Measurements from ENCODE around the gene MLX.
"Not testable (repeated sequence)": the region's sequence is repeated elsewhere in the genome, so short reads cannot be mapped to it uniquely, and the experiment has no call there.

The MLX gene

DNA sequence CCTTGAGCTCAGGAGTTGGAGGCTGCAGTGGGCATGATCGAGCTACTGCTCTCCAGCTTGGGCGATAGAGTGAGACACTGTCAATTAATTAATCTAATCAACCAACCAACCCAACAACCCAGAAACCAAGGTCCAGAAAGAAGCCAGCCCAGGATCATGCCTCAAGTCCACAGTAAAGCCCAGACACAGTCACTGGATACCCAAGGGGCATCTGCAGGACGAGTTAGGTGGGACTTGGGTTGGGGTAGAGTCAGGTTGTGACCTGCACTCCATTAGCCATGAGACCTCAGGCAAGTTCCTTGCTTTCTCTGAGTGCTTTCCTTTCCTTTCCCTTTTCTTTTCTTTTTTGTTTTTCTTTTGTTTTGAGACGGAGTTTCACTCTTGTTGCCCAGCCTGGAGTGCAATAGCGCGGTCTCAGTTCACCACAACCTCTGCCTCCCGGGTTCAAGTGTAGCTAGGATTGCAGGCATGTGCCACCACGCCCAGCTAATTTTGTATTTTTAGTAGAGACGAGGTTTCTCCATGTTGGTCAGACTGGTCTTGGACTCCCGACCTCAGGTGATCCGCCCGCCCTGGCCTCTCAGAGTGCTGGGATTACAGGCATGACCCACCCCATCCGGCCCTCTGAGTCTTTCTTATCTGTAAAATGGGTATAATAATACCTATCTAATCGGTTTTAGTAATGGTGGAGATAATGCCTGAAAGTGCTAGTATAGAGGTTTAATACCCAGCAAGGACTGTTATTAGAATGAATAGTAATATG, 17.7 kb upstream of the MLX start:
- Histone ChIP-seq H3K36me3 (ENCODE audit: insufficient read depth, low read depth, low read length) (no peaks in the 10 kb centered on the region), H3K9me3 (ENCODE audit: insufficient read depth, low read depth, low read length) (no peaks in the 10 kb centered on the region), H3K27ac (ENCODE audit: low read length) (no peak overlapping the region), H3K4me1 (ENCODE audit: insufficient read depth, low read length) (no peaks in the 10 kb centered on the region), H3K9ac (ENCODE audit: low read depth, low read length) (peak overlapping the region; percentile 68; the same call in 1 of the 2 replicates), H3K27me3 (ENCODE audit: insufficient read depth, low read length) (peaks cover 6% of the 10 kb centered on the region; the same call in 1 of the 2 replicates), H3K4me3 (ENCODE audit: low read length) (peak overlapping the region; percentile 66)

DNA sequence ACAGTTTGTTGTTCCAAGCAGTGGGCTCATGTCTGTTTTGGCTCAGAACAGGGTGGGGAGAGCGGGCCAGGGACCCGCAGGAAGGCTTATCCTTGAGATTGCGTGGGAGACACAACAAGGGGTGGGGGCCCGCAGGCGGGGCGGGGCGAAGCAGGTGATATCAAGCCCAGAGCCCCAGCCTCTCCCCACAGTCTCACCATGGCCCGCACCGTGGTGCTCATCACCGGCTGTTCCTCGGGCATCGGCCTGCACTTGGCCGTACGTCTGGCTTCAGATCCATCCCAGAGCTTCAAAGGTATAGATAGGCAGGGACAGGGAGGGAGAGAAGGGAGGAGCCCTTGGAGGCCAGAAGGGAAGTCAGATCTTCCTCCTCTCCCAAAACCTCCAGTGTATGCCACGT, 14.2 kb upstream of the MLX start, which contains the start of gene HSD17B1:
Gene HSD17B1, plus strand, starts transcription at position 188 of the 400 bp plus-strand sequence. Its CDS starts 11 bp downstream, at position 199.
- not testable (repeated sequence) for H3K27me3 ChIP-seq (ENCODE audit: insufficient read depth, low read length); H3K9me3 ChIP-seq (ENCODE audit: insufficient read depth, low read depth, low read length); H3K9ac ChIP-seq (ENCODE audit: low read depth, low read length); H3K36me3 ChIP-seq (ENCODE audit: insufficient read depth, low read depth, low read length); H3K4me1 ChIP-seq (ENCODE audit: insufficient read depth, low read length); H3K27ac ChIP-seq (ENCODE audit: low read length)
- H3K4me3 ChIP-seq (ENCODE audit: low read length): peak within 1 kb of the TSS; percentile 92; the same call in 1 of the 2 replicates

DNA sequence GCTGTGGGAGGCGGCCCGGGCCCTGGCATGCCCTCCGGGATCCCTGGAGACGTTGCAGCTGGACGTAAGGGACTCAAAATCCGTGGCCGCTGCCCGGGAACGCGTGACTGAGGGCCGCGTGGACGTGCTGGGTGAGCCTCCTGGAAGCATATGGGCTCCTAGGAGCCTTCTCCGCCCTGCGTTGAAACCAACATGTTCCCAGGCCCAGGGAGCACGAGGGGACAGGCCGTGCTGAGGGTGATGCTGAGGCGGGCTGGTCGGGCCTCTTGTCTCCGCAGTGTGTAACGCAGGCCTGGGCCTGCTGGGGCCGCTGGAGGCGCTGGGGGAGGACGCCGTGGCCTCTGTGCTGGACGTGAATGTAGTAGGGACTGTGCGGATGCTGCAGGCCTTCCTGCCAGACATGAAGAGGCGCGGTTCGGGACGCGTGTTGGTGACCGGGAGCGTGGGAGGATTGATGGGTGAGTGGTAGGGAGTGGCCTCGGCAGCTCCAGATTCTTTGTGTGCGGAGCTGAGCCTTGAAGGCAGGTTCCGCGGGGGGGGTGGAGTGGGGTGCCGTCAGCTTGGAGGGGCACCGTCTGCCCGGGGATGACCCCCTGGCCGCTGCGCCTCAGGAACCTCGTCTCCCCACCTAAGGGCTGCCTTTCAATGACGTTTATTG, 13.6 kb upstream of the MLX start:
- Histone ChIP-seq H3K4me3 (ENCODE audit: low read length) (no peak overlapping the region; the same call in 1 of the 2 replicates), H3K9ac (ENCODE audit: low read depth, low read length) (no peak overlapping the region), H3K27ac (ENCODE audit: low read length) (no peak overlapping the region), H3K27me3 (ENCODE audit: insufficient read depth, low read length) (peaks cover 6% of the 10 kb centered on the region; the same call in 1 of the 2 replicates), H3K36me3 (ENCODE audit: insufficient read depth, low read depth, low read length) (no peaks in the 10 kb centered on the region), H3K4me1 (ENCODE audit: insufficient read depth, low read length) (no peaks in the 10 kb centered on the region), H3K9me3 (ENCODE audit: insufficient read depth, low read depth, low read length) (no peaks in the 10 kb centered on the region)

DNA sequence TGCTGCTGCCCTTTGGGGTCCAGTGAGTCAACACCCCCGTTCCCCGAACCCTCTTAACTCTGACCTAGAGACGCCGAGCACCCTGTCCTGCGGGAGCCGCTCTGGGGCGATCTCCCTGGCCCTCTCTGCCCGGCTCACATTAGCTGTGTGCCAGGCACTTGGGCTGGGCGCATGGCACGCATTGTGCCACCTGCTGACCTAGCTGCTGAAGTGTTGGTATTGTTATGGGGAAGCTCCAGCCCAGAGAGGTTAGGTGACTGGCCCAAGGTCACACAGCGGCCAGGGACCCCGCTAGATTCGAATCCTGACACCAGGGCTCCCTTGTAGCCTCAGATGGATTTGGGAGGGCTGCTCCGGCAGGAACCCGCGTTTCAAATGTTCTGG, 13.0 kb upstream of the MLX start:
- Histone ChIP-seq H3K4me3 (ENCODE audit: low read length) (peak overlapping the region; percentile 92; the same call in 1 of the 2 replicates), H3K9me3 (ENCODE audit: insufficient read depth, low read depth, low read length) (no peaks in the 10 kb centered on the region), H3K4me1 (ENCODE audit: insufficient read depth, low read length) (no peaks in the 10 kb centered on the region), H3K9ac (ENCODE audit: low read depth, low read length) (peak overlapping the region; percentile 92; the same call in 1 of the 2 replicates), H3K36me3 (ENCODE audit: insufficient read depth, low read depth, low read length) (no peaks in the 10 kb centered on the region), H3K27me3 (ENCODE audit: insufficient read depth, low read length) (peaks cover 4% of the 10 kb centered on the region; the same call in 1 of the 2 replicates), H3K27ac (ENCODE audit: low read length) (no peak overlapping the region)

DNA sequence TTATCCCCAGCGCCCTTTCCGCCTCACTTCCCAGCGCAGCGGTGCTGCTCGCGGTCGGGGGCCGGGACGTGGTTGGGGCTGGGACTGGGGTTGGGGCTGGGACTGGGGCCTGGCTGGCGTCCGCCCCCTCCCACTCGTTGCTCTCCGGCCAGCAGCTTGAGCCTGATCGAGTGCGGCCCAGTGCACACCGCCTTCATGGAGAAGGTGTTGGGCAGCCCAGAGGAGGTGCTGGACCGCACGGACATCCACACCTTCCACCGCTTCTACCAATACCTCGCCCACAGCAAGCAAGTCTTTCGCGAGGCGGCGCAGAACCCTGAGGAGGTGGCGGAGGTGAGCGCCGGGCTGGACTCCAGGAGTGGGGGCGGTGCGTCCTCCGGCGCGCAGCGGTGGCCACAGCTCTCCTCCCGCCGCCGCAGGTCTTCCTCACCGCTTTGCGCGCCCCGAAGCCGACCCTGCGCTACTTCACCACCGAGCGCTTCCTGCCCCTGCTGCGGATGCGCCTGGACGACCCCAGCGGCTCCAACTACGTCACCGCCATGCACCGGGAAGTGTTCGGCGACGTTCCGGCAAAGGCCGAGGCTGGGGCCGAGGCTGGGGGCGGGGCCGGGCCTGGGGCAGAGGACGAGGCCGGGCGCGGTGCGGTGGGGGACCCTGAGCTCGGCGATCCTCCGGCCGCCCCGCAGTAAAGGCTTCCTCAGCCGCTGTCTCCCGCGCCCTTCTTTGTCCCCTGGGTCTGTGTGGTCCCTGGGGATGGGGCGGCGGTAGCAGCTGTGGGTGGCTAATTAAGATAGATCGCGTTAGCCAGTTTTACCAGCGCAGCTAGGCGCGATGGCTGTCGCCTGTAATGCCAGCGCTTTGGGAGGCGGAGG, 12.4 kb upstream of the MLX start:
- H3K27ac ChIP-seq (ENCODE audit: low read length): peak overlapping the region; percentile 62

DNA sequence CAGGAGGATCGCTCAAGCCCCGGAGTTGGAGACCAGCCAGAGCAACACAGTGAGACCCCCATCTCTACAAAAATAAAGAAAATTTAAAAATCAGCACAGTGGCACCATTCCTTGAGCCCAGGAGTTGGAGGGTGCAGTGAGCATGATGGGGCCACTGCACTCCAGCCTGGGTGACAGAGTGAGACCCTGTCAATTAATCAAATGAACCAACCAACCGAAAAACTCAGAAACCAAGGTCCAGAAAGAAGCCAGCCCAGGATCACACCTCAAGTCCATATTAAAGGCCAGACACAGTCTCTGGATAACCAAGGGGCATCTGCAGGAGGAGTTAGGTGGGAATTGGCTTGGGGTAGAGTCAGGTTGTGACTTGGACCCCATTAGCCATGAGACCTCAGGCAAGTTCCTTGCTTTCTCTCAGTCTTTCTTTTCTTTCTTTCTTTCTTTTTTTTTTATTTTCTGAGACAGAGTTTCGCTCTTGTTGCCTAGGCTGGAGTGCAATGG, 11.7 kb upstream of the MLX start:
- Histone ChIP-seq H3K4me3 (ENCODE audit: low read length) (peak overlapping the region; percentile 92), H3K27ac (ENCODE audit: low read length) (no peak overlapping the region), H3K36me3 (ENCODE audit: insufficient read depth, low read depth, low read length) (no peaks in the 10 kb centered on the region), H3K9ac (ENCODE audit: low read depth, low read length) (peak overlapping the region; percentile 92; the same call in 1 of the 2 replicates), H3K27me3 (ENCODE audit: insufficient read depth, low read length) (no peaks in the 10 kb centered on the region), H3K4me1 (ENCODE audit: insufficient read depth, low read length) (no peaks in the 10 kb centered on the region), H3K9me3 (ENCODE audit: insufficient read depth, low read depth, low read length) (no peaks in the 10 kb centered on the region)

More for the DNA sequence above, 12.4 kb upstream of the MLX start:
- peak overlapping the region; percentile 92 for H3K9ac ChIP-seq (ENCODE audit: low read depth, low read length)
- no peaks in the 10 kb centered on the region for H3K27me3 ChIP-seq (ENCODE audit: insufficient read depth, low read length)
- H3K9me3 ChIP-seq (ENCODE audit: insufficient read depth, low read depth, low read length): no peaks in the 10 kb centered on the region
- H3K4me1 ChIP-seq (ENCODE audit: insufficient read depth, low read length): no peaks in the 10 kb centered on the region
- no peaks in the 10 kb centered on the region for H3K36me3 ChIP-seq (ENCODE audit: insufficient read depth, low read depth, low read length)
- H3K4me3 ChIP-seq (ENCODE audit: low read length): peak overlapping the region; percentile 92

DNA sequence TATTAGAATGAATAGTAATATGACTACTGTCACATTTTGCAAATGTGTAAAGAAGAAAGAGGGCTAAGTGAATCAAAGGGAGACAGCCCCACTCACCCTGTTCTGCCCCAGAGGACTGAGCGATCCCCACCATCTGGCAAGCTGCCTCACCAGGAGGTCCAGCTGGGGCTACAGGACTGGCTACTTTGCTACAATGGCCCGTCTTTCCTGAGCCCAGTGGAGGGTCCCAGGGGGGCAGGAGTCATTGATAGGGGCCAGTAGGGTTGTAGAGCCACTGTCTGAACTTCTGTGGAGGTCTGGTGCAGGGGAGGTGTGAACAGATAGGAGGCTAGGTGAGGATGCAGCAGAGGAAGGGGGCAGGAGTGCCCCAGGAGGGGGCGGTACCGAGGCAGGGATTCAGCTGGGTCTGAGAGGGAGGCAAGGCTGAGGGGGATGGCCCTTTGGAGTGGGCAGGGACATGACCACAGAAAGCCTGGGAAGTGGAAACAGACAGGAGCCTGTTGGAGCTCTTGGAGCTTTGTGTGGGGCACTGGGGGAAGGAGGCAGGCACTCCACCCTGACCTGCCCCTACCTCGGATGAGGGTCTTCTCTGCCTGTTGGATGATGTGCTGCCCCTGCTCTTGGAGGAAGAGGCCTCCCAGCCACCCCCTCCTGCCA, 10.8 kb upstream of the MLX start:
- H3K9me3 ChIP-seq (ENCODE audit: insufficient read depth, low read depth, low read length); H3K9ac ChIP-seq (ENCODE audit: low read depth, low read length); H3K4me1 ChIP-seq (ENCODE audit: insufficient read depth, low read length); H3K27ac ChIP-seq (ENCODE audit: low read length); H3K27me3 ChIP-seq (ENCODE audit: insufficient read depth, low read length); H3K36me3 ChIP-seq (ENCODE audit: insufficient read depth, low read depth, low read length); H3K4me3 ChIP-seq (ENCODE audit: low read length): not testable (repeated sequence)

DNA sequence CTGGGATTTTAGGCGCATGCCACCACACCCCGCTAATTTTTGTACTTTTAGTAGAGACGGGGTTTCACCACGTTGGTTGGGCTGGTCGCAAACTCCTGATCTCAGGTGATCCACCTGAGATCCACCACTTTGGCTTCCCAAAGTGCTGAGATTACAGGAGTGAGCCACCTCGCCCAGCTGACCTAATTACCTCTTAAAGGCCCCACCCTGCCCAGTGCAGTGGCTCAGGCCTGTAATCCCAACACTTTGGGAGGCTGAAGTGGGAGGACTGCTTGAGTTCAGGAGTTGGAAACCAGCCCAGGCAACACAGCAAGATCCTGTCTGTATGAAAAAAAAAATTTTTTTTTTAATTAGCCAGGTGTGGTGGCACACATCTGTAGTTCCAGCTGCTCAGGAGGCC, 7.8 kb upstream of the MLX start:
- no peak overlapping the region for H3K4me3 ChIP-seq (ENCODE audit: low read length)
- no peaks in the 10 kb centered on the region for H3K9me3 ChIP-seq (ENCODE audit: insufficient read depth, low read depth, low read length)
- peaks cover 7% of the 10 kb centered on the region; the same call in 1 of the 2 replicates for H3K4me1 ChIP-seq (ENCODE audit: insufficient read depth, low read length)
- no peak overlapping the region for H3K27ac ChIP-seq (ENCODE audit: low read length)
- H3K9ac ChIP-seq (ENCODE audit: low read depth, low read length): no peak overlapping the region
- H3K27me3 ChIP-seq (ENCODE audit: insufficient read depth, low read length): no peaks in the 10 kb centered on the region
- 0 out of 2 replicates have a peak, but pooled peaks cover 5% of the 10 kb centered on the region for H3K36me3 ChIP-seq (ENCODE audit: insufficient read depth, low read depth, low read length)

DNA sequence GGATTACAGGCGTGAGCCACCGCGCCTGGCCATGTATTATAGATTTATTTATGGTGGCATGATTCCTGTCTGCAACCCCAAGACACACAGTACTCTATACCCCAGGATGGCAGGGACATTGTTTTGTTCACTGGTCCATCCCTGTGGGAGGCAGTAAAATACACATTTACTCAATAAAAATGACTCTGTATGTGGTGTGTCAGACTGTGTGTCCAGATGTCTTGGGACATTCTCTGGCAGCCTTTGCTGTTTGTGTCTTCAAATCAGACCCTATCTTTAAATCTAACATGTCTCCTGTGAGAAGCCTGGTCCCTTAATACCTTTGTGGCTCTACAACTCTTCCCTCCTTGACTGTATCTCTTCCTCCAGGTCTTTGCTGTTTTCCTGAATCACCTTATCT, 6.7 kb upstream of the MLX start:
- Histone ChIP-seq H3K27ac (ENCODE audit: low read length) (no peak overlapping the region), H3K36me3 (ENCODE audit: insufficient read depth, low read depth, low read length) (peaks cover 16% of the 10 kb centered on the region), H3K4me1 (ENCODE audit: insufficient read depth, low read length) (peaks cover 7% of the 10 kb centered on the region; the same call in 1 of the 2 replicates), H3K27me3 (ENCODE audit: insufficient read depth, low read length) (no peaks in the 10 kb centered on the region), H3K9me3 (ENCODE audit: insufficient read depth, low read depth, low read length) (no peaks in the 10 kb centered on the region), H3K9ac (ENCODE audit: low read depth, low read length) (no peak overlapping the region), H3K4me3 (ENCODE audit: low read length) (no peak overlapping the region)

DNA sequence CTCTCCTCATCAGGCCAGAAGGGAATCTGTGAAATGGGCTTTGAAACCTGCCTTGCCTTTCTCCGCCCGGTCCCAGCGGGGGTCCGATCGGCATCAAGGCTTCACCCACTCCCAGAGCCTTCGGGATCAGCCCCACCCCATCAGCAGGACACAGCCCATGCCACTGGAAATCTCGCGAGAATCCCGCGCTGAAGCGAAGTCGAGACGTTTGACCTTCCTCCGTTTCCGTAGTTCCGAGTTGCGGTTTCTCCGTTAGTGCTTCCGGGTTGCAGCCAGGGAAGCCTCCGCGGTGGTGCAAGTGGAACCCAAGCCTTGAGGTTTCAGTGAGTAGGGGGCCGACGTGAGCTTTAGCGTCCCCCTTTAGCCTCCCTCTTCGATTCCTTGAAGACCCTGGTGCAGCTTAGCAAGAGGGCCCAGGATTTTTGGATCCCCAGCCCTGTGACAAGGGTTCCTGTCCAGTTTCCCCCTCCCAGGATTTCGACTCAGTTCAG, 5.0 kb upstream of the MLX start, which contains the start of gene COASY:
Gene COASY, plus strand, starts transcription at position 252 of the 491 bp plus-strand sequence. CDS start 475 bp downstream, outside the sequence.
- no peaks in the 10 kb centered on the region for H3K9me3 ChIP-seq (ENCODE audit: insufficient read depth, low read depth, low read length)
- no peaks in the 10 kb centered on the region for H3K27me3 ChIP-seq (ENCODE audit: insufficient read depth, low read length)
- H3K4me3 ChIP-seq (ENCODE audit: low read length): peak within 1 kb of the TSS; percentile 79
- peaks cover 7% of the 10 kb centered on the region; the same call in 1 of the 2 replicates for H3K4me1 ChIP-seq (ENCODE audit: insufficient read depth, low read length)
- H3K27ac ChIP-seq (ENCODE audit: low read length): peak within 1 kb of the TSS; percentile 42
- peak within 1 kb of the TSS; percentile 89 for H3K9ac ChIP-seq (ENCODE audit: low read depth, low read length)
- peaks cover 28% of the 10 kb centered on the region for H3K36me3 ChIP-seq (ENCODE audit: insufficient read depth, low read depth, low read length)
